GM12878 (cell line): Measurements from ENCODE around the gene FCER2. TPM values are rescaled to one million over a fixed set of nuclear protein-coding genes. Genes with fewer than 3 reads are reported as not detected.

Experiments used
- DPF2 ChIP-seq: fragments of 450-650 bp; IDR thresholded peaks from 2 replicates; pipeline ENCODE4 v1.6.1; 2017; ENCODE audit warnings: mild to moderate bottlenecking
- EGR1 ChIP-seq, 2 experiments: IDR thresholded peaks; 1 replicate in 1 of 2; 2 replicates in 1 of 2; pipeline ENCODE4 v1.6.1; 2011 to 2012; ENCODE audit warnings: low read depth in 2 of 2, low read length in 2 of 2, borderline replicate concordance in 1 of 2, mild to moderate bottlenecking in 1 of 2, moderate library complexity in 1 of 2
- FOS ChIP-seq: IDR thresholded peaks from 3 replicates; pipeline ENCODE4 v1.6.1; 2011; ENCODE audit warnings: borderline replicate concordance; ENCODE audit not compliant: insufficient read length; ENCODE audit errors: extremely low read depth
- IKZF1 ChIP-seq: fragments of 450-650 bp; conservative IDR thresholded peaks from 2 replicates; pipeline ENCODE4 v1.6.1; 2017; ENCODE audit warnings: antibody characterized with exemption, mild to moderate bottlenecking
- KAT2A ChIP-seq: conservative IDR thresholded peaks from 2 replicates; pipeline ENCODE4 v1.6.1; 2011; ENCODE audit warnings: low read depth, low read length; ENCODE audit not compliant: control insufficient read depth
- LARP7 ChIP-seq: fragments of 450-650 bp; IDR thresholded peaks from 2 replicates; pipeline ENCODE4 v1.6.1; 2017; ENCODE audit warnings: mild to moderate bottlenecking
- MEF2A ChIP-seq: IDR thresholded peaks from 2 replicates; pipeline ENCODE4 v1.6.1; 2011; ENCODE audit warnings: low read depth, mild to moderate bottlenecking, low read length, moderate library complexity; ENCODE audit not compliant: insufficient read depth
- MTA2 ChIP-seq: fragments of 450-650 bp; IDR thresholded peaks from 2 replicates; pipeline ENCODE4 v1.6.1; 2016; ENCODE audit warnings: low read depth, mild to moderate bottlenecking, moderate library complexity
- MXI1 ChIP-seq: fragments of 150-350 bp; IDR thresholded peaks from 2 replicates; pipeline ENCODE4 v1.6.1; 2011; ENCODE audit warnings: low read depth, mild to moderate bottlenecking, inconsistent platforms, low read length, improper control_type of control experiment
- NBN ChIP-seq: fragments of 450-650 bp; IDR thresholded peaks from 2 replicates; pipeline ENCODE4 v1.6.1; 2016
- NR2C1 ChIP-seq: fragments of 450-650 bp; IDR thresholded peaks from 2 replicates; pipeline ENCODE4 v1.6.1; 2017; ENCODE audit warnings: antibody characterized with exemption, mild to moderate bottlenecking, moderate library complexity
- POLR2A ChIP-seq: IDR thresholded peaks from 2 replicates; pipeline ENCODE4 v1.6.1; 2011; ENCODE audit warnings: low read depth, mild to moderate bottlenecking, low read length
- POLR2AphosphoS2 ChIP-seq: IDR thresholded peaks from 2 replicates; pipeline ENCODE4 v1.6.1; 2011; ENCODE audit warnings: low read depth, mild to moderate bottlenecking, low read length, improper control_type of control experiment, moderate library complexity
- POLR2AphosphoS5 ChIP-seq: IDR thresholded peaks from 2 replicates; pipeline ENCODE4 v1.6.1; 2011; ENCODE audit warnings: mild to moderate bottlenecking, low read length, inconsistent platforms
- RAD21 ChIP-seq: IDR thresholded peaks from 2 replicates; pipeline ENCODE4 v1.6.1; 2011; ENCODE audit warnings: mild to moderate bottlenecking, low read depth, low read length, moderate library complexity; ENCODE audit not compliant: insufficient read depth
- RB1 ChIP-seq: fragments of 450-650 bp; formaldehyde crosslinking; IDR thresholded peaks from 2 replicates; pipeline ENCODE4 v1.6.1; 2017; ENCODE audit warnings: mild to moderate bottlenecking, borderline replicate concordance
- RCOR1 ChIP-seq: conservative IDR thresholded peaks from 2 replicates; pipeline ENCODE4 v1.6.1; 2012; ENCODE audit warnings: low read depth, low read length, improper control_type of control experiment
- RELA ChIP-seq: fragments of 450-650 bp; IDR thresholded peaks from 2 replicates; pipeline ENCODE4 v1.8.0; 2014; ENCODE audit warnings: borderline replicate concordance; ENCODE audit not compliant: partially characterized antibody
- SKIL ChIP-seq: fragments of 450-650 bp; IDR thresholded peaks from 2 replicates; pipeline ENCODE4 v1.6.1; 2017; ENCODE audit warnings: mild to moderate bottlenecking, low read depth, inconsistent platforms; ENCODE audit not compliant: poor library complexity, severe bottlenecking
- SP1 ChIP-seq: IDR thresholded peaks from one replicate; pipeline ENCODE4 v1.6.1; 2011; ENCODE audit warnings: low read depth, low read length
- SRF ChIP-seq, 2 experiments: IDR thresholded peaks; 2 replicates each; pipeline ENCODE4 v1.6.1; 2011; ENCODE audit warnings: low read depth in 2 of 2, low read length in 2 of 2, mild to moderate bottlenecking in 1 of 2, moderate library complexity in 1 of 2
- TAF1 ChIP-seq: IDR thresholded peaks from 2 replicates; pipeline ENCODE4 v1.6.1; 2011; ENCODE audit warnings: mild to moderate bottlenecking, low read depth, low read length, borderline replicate concordance
- YY1 ChIP-seq: IDR thresholded peaks from 2 replicates; pipeline ENCODE4 v1.6.1; 2011; ENCODE audit warnings: low read depth, mild to moderate bottlenecking, low read length
- ZNF24 ChIP-seq: fragments of 450-650 bp; IDR thresholded peaks from 2 replicates; pipeline ENCODE4 v1.6.1; 2017; ENCODE audit warnings: antibody characterized with exemption, mild to moderate bottlenecking
- ZNF384 ChIP-seq: IDR thresholded peaks from 2 replicates; pipeline ENCODE4 v1.6.1; 2012; ENCODE audit warnings: low read depth, mild to moderate bottlenecking, low read length, improper control_type of control experiment, borderline replicate concordance
- ZNF592 ChIP-seq: fragments of 450-650 bp; IDR thresholded peaks from 2 replicates; pipeline ENCODE4 v1.6.1; 2017; ENCODE audit warnings: mild to moderate bottlenecking, moderate library complexity
- polyA plus RNA-seq, 11 experiments: library from polyadenylated mRNA; depleted of rRNA in 4 of 11; unstranded in 6 of 11; stranded (reverse) in 5 of 11; fragments of >200 nt; fragmentation: Nextera tagmentation in 4 of 11; fragmentation: Illumina TruSeq in 1 of 11; extraction: Ambion mirVana in 4 of 11; extraction: Trizol in 1 of 11; gene quantifications; 1 replicate in 1 of 11; 2 replicates in 10 of 11; pipeline versions ENCODE4 v1.2.1 to v1.2.3, GENCODE V29; 2011 to 2016; ENCODE audit warnings: inconsistent platforms in 2 of 11, missing spikeins in 2 of 11, low read depth in 1 of 11
- total RNA-seq, 4 experiments: library from RNA; depleted of rRNA in 3 of 4; stranded (reverse); fragments of >200 nt in 3 of 4; fragmentation: Illumina TruSeq in 1 of 4; extraction: Trizol in 1 of 4; gene quantifications; 2 replicates each; pipeline versions ENCODE4 v1.2.1 to v1.2.3, GENCODE V29; 2013 to 2021

Gene FCER2
- total and polyA plus RNA-seq, 10 of the 15 experiments (the other 5 are each of a cell fraction or from before 2014, with no cell fraction given), result 44.0 to 424 (median 241) TPM

- TF ChIP-seq RB1 (peak; percentile 85; the same call in 1 of the 2 replicates), MTA2 (no peak), RAD21 (peak; percentile 75), YY1 (peak; percentile 90), EGR1 (IDR thresholded peaks at IDR 0.05; ENCODE audit: borderline replicate concordance in 1 of 2, low read depth in 2 of 2, low read length in 2 of 2) (peak in 1 of 2 experiments; percentile 95; a peak in 2 of 3 replicates), POLR2AphosphoS2 (no peak), SRF (IDR thresholded peaks at IDR 0.05; ENCODE audit: low read depth in 2 of 2, low read length in 2 of 2) (0 out of 4 replicates have a peak, but pooled peaks of 1 of the 2 experiments have one; percentile 36), MEF2A (0 out of 2 replicates have a peak, but pooled peaks have one; percentile 11), TAF1 (no peak; the same call in 1 of the 2 replicates), NBN (no peak), RELA (peak; percentile 77), DPF2 (peak; percentile 65; the same call in 1 of the 2 replicates), ZNF24 (peak; percentile 40; the same call in 1 of the 2 replicates), NR2C1 (peak; percentile 23; the same call in 1 of the 2 replicates), POLR2A (0 out of 2 replicates have a peak, but pooled peaks have one; percentile 65), FOS (no peak), POLR2AphosphoS5 (no peak; the same call in 1 of the 2 replicates), ZNF592 (peak; percentile 80), KAT2A (no peak), IKZF1 (peak; percentile 90), ZNF384 (no peak), LARP7 (peak; percentile 30), SKIL (no peak), SP1 (peak; percentile 41), MXI1 (peak; percentile 18; the same call in 1 of the 2 replicates), RCOR1 (no peak)
Measured at GRCh38 chr19:7680606-7681339, 21.2 kb downstream of the FCER2 start, which contains the start of gene TRAPPC5 (continued).
